Measurements from ENCODE around the gene OR9G4. TPM values are rescaled to one million over a fixed set of nuclear protein-coding genes. Genes with fewer than 3 reads are reported as not detected.

The OR9G4 gene
- total and polyA plus RNA-seq, 2 of the 4 experiments (the other 2 are of a cell fraction), result not detected

GRCh38 chr11:56751480-56751879, 3.0 kb upstream of the OR9G4 start:
- BruUV-seq (replicated peaks), result no TSS peak
- no peak overlapping the region for H2AK5ac ChIP-seq (ENCODE audit: low read depth, low read length)

More at GRCh38 chr11:56751480-56751879, 3.0 kb upstream of the OR9G4 start:
- Histone ChIP-seq H3K18ac (ENCODE audit: low read depth, low read length) (no peak overlapping the region), H4K5ac (ENCODE audit: low read depth, low read length) (no peak overlapping the region), H3K56ac (ENCODE audit: extremely low read depth, insufficient read depth, low read length) (no peak overlapping the region), H2BK20ac (ENCODE audit: low read depth, low read length) (no peak overlapping the region), H4K8ac (ENCODE audit: low read depth in 2 of 2, low read length in 2 of 2) (no peak overlapping the region), H3K4me1 (ENCODE audit: control insufficient read depth, insufficient read depth, low read length) (no peaks in the 10 kb centered on the region), H2AFZ (replicated peaks; ENCODE audit: low read length, poor library complexity) (no peak overlapping the region), H3K4me3 (ENCODE audit: insufficient read depth, low read depth, low read length) (no peak overlapping the region), H3K36me3 (ENCODE audit: control insufficient read depth, insufficient read depth, low read length) (no peaks in the 10 kb centered on the region), H3K4me2 (ENCODE audit: low read depth, low read length) (no peak overlapping the region), H4K91ac (ENCODE audit: insufficient read depth, low read depth, low read length) (no peak overlapping the region), H3K14ac (replicated peaks; ENCODE audit: low read depth, low read length) (no peak overlapping the region), H3K9me3 (ENCODE audit: control insufficient read depth, insufficient read depth, low read length) (peaks cover 14% of the 10 kb centered on the region), H2BK120ac (ENCODE audit: low read depth, low read length) (no peak overlapping the region), H4K20me1 (ENCODE audit: insufficient read depth, low read length) (no peaks in the 10 kb centered on the region), H3K23ac (ENCODE audit: low read depth, low read length) (no peak overlapping the region), H2BK5ac (ENCODE audit: low read depth, low read length, poor library complexity, severe bottlenecking) (no peak overlapping the region), H2BK15ac (ENCODE audit: low read depth, low read length) (no peak overlapping the region), H2AK9ac (replicated peaks; ENCODE audit: low read depth, low read length, poor library complexity) (no peak overlapping the region), H3K79me1 (ENCODE audit: low read depth in 1 of 2, low read length in 2 of 2) (no peaks in the 10 kb centered on the region), H3K27me3 (ENCODE audit: control insufficient read depth, insufficient read depth, low read length) (no peaks in the 10 kb centered on the region), H3K9me1 (ENCODE audit: insufficient read depth, low read length) (no peaks in the 10 kb centered on the region), H3K4ac (ENCODE audit: low read depth, low read length) (no peak overlapping the region), H3K9ac (ENCODE audit: low read depth, low read length) (no peak overlapping the region), H3K27ac (ENCODE audit: insufficient read depth, low read length) (no peak overlapping the region)
- DNase-seq (no peak), ATAC-seq (ENCODE audit: low read depth) (no peak)
- ChIA-PET POLR2A (ENCODE audit: unreplicated experiment) (no interaction called here), CTCF (no interaction called here)
- intact Hi-C loops (cut with micrococcal nuclease), result loop anchor here (10.0 kb wide), 1 partner anchor 53 kb away; no protein-coding TSS in a partner anchor
- WGBS, 2 experiments (ENCODE audit: extremely low coverage in 2 of 2, insufficient read length in 1 of 2), result 76% methylated on average over 4 of the region's 5 CpGs; no CpG with 5 or more reads in 1 of the 2 experiments
- dilution Hi-C loops (cut with HindIII; ENCODE audit: low sequenced_read_pairs, unreplicated experiment), result no loop called here
- in situ Hi-C loops (cut with MboI; ENCODE audit: low sequenced_read_pairs), result no loop called here
- TF ChIP-seq RCOR1 (IDR thresholded peaks at IDR 0.05; ENCODE audit: insufficient replicate concordance, low read length) (no peak), RAD21 (IDR thresholded peaks at IDR 0.05; ENCODE audit: low read length) (no peak), SMC3 (IDR thresholded peaks at IDR 0.05; ENCODE audit: low read depth, low read length) (no peak), MAFK (IDR thresholded peaks at IDR 0.05; ENCODE audit: low read depth, low read length) (no peak), POLR2A (IDR thresholded peaks at IDR 0.05; ENCODE audit: low read depth, low read length) (no peak), USF2 (IDR thresholded peaks at IDR 0.05; ENCODE audit: low read depth, low read length) (no peak), MXI1 (IDR thresholded peaks at IDR 0.05; ENCODE audit: borderline replicate concordance, low read depth, low read length) (no peak), MAZ (IDR thresholded peaks at IDR 0.05; ENCODE audit: borderline replicate concordance, low read depth, low read length) (no peak), CEBPB (IDR thresholded peaks at IDR 0.05; ENCODE audit: low read depth, low read length) (no peak), BHLHE40 (IDR thresholded peaks at IDR 0.05; ENCODE audit: low read depth, low read length) (no peak), NFE2L2 (IDR thresholded peaks at IDR 0.05; ENCODE audit: low read depth, low read length) (no peak), FOS (IDR thresholded peaks at IDR 0.05; ENCODE audit: low read depth, low read length) (no peak), CHD1 (IDR thresholded peaks at IDR 0.05; ENCODE audit: low read depth, low read length) (no peak)
- TF ChIP-seq, protein P1, sequence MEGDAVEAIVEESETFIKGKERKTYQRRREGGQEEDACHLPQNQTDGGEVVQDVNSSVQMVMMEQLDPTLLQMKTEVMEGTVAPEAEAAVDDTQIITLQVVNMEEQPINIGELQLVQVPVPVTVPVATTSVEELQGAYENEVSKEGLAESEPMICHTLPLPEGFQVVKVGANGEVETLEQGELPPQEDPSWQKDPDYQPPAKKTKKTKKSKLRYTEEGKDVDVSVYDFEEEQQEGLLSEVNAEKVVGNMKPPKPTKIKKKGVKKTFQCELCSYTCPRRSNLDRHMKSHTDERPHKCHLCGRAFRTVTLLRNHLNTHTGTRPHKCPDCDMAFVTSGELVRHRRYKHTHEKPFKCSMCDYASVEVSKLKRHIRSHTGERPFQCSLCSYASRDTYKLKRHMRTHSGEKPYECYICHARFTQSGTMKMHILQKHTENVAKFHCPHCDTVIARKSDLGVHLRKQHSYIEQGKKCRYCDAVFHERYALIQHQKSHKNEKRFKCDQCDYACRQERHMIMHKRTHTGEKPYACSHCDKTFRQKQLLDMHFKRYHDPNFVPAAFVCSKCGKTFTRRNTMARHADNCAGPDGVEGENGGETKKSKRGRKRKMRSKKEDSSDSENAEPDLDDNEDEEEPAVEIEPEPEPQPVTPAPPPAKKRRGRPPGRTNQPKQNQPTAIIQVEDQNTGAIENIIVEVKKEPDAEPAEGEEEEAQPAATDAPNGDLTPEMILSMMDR (conservative IDR thresholded peaks at IDR 0.05; ENCODE audit: low read depth, low read length), result no peak
- TF ChIP-seq, protein P2, sequence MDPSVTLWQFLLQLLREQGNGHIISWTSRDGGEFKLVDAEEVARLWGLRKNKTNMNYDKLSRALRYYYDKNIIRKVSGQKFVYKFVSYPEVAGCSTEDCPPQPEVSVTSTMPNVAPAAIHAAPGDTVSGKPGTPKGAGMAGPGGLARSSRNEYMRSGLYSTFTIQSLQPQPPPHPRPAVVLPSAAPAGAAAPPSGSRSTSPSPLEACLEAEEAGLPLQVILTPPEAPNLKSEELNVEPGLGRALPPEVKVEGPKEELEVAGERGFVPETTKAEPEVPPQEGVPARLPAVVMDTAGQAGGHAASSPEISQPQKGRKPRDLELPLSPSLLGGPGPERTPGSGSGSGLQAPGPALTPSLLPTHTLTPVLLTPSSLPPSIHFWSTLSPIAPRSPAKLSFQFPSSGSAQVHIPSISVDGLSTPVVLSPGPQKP (IDR thresholded peaks at IDR 0.05; ENCODE audit: borderline replicate concordance, low read depth, low read length), result no peak

Data from IMR-90 (cell line).